Endometrium (tissue), 2 donors: ENCODE measurements around the gene THPO.

Source experiments
- FAIRE-seq: peaks from 2 replicates; lab custom pipeline; 2012; peaks lifted over from hg19 to GRCh38; lab: Jason Lieb, UNC
- donor health status: control.
- donor health status: control.

Gene THPO

GRCh38 chr3:184377882-184378445 is at the start of gene THPO:
THPO (minus strand) TSS chr3:184378207; CDS start chr3:184376259, 1,948 bp downstream.
- no peak for FAIRE-seq

- FAIRE-seq, result no peak
Observed at GRCh38 chr3:184426691-184427141, 48.7 kb upstream of the THPO start.

- FAIRE-seq, result no peak
Observed at GRCh38 chr3:184423561-184423960, 45.6 kb upstream of the THPO start.

GRCh38 chr3:184419171-184419570 is 41.2 kb upstream of the THPO start:
- FAIRE-seq, result no peak

GRCh38 chr3:184417619-184418327 is 39.8 kb upstream of the THPO start:
- FAIRE-seq, result no peak

- FAIRE-seq, result no peak
Observed at GRCh38 chr3:184415203-184415490, 37.1 kb upstream of the THPO start.

- no peak for FAIRE-seq
Observed at GRCh38 chr3:184414418-184415202, 36.6 kb upstream of the THPO start.

- no peak for FAIRE-seq
Observed at GRCh38 chr3:184409946-184410500, 32.0 kb upstream of the THPO start.

GRCh38 chr3:184409331-184409926 is 31.4 kb upstream of the THPO start:
- FAIRE-seq, result no peak

GRCh38 chr3:184405075-184406030 is 27.3 kb upstream of the THPO start:
- no peak for FAIRE-seq

GRCh38 chr3:184399410-184399809 is 21.4 kb upstream of the THPO start:
- no peak for FAIRE-seq

- FAIRE-seq, result no peak
Observed at GRCh38 chr3:184395320-184395660, 17.3 kb upstream of the THPO start.

- FAIRE-seq, result no peak
Observed at GRCh38 chr3:184391266-184391665, 13.3 kb upstream of the THPO start.

- FAIRE-seq, result no peak
Observed at GRCh38 chr3:184389935-184390528, 12.0 kb upstream of the THPO start.

GRCh38 chr3:184389384-184389783 is 11.4 kb upstream of the THPO start:
- no peak for FAIRE-seq

GRCh38 chr3:184388936-184389230 is 10.9 kb upstream of the THPO start:
- no peak for FAIRE-seq

- FAIRE-seq, result no peak
Observed at GRCh38 chr3:184388164-184388935, 10.3 kb upstream of the THPO start.

- FAIRE-seq, result no peak
Observed at GRCh38 chr3:184387174-184387714, 9.2 kb upstream of the THPO start.

GRCh38 chr3:184386047-184386806 is 8.2 kb upstream of the THPO start:
- no peak for FAIRE-seq
